D721Med (cell line): Measurements from ENCODE around the gene DKC1.
A peak's percentile ranks its signal among the peaks of the same experiment; 100 is the strongest.

Source experiments
- DNase-seq: peaks from one replicate; pipeline ENCODE4 v3.0.0; 2011; ENCODE audit warnings: low spot score; ENCODE audit not compliant: insufficient read length
- FAIRE-seq: peaks from 2 replicates; lab custom pipeline; 2011; peaks lifted over from hg19 to GRCh38; lab: Jason Lieb, UNC
- TF ChIP-seq, protein P1 (sequence below): IDR thresholded peaks from 2 replicates; pipeline ENCODE4 v1.5.1; 2012; ENCODE audit warnings: mild to moderate bottlenecking, control low read depth; ENCODE audit not compliant: insufficient read depth; ENCODE audit errors: missing control alignments

DKC1 gene

DNA sequence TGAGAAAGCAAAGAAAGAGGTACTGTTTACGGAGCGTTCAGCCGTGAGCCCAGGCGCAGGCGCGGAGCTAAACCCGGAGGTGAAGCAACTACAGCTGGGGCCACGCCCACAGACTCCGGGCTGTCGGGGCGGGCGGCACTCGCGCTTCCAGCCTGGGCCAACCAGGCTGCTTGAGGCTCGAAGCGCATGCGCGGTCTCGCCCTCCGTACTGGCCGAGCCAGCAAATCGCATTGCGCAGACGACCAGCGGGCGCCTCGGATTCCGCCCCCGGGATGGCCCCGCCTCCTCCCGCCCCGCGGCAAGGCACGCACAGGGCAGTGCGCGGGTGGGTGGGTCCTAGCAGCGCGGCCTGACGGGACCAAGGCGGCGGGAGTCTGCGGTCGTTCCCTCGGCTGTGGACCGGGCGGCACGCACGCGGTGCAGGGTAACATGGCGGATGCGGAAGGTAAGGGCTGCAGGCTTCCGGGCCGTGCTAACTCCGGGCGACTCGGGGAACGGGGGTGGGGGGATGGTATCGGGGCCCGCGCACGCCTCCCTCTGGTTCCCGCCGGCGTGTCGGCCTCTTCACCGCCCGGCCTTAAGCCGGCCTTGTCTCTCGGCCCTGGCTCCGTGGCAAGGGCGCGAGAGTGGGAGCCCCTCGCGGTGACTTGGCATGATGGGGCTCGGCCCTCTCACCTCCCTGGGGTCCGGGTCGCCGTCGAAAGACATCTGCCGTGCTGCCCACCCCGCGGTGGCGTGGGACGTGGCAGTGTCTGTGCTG, at the start of gene DKC1:
Gene DKC1, plus strand, starts transcription at position 328 of the 760 bp plus-strand sequence. Its CDS starts 102 bp downstream, at position 430.
- FAIRE-seq (no peak), DNase-seq (peak; percentile 26)
- TF ChIP-seq, protein P1, sequence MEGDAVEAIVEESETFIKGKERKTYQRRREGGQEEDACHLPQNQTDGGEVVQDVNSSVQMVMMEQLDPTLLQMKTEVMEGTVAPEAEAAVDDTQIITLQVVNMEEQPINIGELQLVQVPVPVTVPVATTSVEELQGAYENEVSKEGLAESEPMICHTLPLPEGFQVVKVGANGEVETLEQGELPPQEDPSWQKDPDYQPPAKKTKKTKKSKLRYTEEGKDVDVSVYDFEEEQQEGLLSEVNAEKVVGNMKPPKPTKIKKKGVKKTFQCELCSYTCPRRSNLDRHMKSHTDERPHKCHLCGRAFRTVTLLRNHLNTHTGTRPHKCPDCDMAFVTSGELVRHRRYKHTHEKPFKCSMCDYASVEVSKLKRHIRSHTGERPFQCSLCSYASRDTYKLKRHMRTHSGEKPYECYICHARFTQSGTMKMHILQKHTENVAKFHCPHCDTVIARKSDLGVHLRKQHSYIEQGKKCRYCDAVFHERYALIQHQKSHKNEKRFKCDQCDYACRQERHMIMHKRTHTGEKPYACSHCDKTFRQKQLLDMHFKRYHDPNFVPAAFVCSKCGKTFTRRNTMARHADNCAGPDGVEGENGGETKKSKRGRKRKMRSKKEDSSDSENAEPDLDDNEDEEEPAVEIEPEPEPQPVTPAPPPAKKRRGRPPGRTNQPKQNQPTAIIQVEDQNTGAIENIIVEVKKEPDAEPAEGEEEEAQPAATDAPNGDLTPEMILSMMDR, result no peak

DNA sequence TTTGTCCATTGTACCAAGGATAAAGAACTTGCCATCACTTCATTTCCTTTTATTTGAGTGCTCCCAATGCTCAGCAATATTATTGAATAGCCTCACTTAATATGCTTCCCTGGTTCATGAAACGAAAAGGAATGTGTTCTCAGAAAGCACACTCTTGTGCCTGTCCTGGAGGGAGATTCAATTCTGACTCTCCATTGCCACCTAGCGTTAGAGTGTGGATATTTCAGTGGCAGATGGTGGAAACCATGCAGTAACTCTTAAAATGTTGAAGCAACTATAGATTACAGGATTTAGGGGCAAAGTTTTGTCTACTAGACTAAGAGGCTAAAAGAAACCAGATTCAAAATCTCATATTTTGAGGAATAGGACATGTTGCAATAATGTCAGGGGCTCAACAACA, 47.7 kb upstream of the DKC1 start:
- peak; percentile 13 for DNase-seq
- no peak for FAIRE-seq
- TF ChIP-seq, protein P1, result peak; percentile 55

DNA sequence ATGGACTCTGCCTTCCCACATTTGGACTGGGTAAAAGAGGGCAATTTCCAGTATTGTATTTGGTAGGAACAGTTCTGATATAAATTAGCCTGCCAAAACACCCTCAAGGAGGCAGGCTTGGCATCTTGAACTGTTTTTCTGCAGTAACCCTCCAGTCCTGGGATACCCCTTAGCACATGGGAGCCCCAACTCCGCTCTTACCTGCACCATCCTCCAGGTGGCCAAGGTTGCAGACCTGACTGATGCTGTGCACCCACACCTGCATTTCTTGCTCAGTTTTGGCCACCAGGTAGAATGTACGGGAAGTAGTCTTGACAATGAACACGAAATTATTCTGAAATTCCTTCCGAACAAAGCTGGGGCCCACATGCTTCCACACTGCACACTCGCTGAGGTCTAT, 46.8 kb upstream of the DKC1 start:
- DNase-seq (no peak), FAIRE-seq (no peak)
- TF ChIP-seq, protein P1, result no peak

DNA sequence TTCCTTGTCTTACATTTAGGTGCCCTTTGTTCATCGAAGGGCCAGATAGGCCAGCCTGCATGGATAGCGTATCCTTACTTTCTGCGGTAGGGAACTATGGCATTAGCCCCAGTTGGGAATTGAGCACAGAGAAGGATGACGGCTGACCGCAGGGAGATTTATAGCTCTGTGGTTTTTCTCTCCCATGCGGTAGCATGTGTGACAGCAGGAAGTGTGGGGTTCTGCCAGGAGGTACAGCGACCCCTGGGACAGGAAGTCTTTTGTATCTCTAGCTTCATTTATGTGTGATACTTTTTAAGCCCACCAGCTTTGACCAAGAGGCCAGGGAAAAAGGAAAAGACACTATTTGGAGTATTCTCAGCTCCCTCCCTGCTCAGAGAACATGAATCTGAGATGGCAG, 44.8 kb upstream of the DKC1 start:
- TF ChIP-seq, protein P1, result no peak
- FAIRE-seq (no peak), DNase-seq (no peak)

DNA sequence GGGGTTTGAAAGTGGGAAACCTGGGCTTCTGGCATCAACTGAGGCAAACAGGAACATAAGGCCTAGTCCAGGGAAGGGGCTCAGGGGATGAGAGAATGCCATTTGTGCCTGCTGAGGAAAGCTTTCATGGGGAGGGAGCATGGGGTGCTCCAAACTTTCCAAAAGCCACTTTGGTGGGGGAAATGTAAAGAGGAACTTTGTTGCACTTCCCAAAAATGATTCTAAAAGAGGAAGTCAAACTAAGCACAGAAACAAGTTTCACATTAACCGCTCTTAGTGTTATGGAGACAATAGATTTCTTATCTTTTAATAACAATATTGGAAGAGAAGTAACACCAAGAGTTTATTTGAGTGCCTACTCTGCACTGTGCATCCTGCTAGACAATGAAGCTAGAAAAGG, 44.0 kb upstream of the DKC1 start:
- TF ChIP-seq, protein P1, result no peak
- no peak for DNase-seq
- FAIRE-seq, result no peak

DNA sequence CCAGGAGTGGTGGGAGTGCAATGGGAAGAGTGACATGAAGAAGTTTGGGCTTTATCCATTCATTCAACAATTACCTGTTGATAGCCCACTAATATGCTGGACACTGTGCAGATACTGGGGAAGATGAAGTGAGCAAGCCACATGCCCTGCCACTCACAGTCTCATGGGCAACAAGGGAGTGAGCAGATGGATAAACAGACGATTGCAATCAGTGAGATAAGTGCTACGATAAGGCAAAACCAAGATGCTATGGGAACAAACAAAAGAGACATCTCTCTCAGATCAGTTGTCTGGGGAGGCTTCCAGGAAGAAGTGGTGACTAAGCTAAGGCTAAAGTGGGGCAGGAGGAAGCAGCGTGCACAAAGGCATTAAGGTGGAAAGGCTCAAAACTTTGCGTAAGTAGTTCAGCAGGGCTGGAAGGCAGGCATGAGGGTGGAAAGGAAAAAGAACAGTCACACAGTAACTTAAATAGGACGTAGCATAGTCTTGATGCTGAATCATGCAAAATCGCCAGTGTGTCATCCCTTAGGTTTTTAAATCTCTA, 43.5 kb upstream of the DKC1 start:
- no peak for DNase-seq
- FAIRE-seq, result no peak
- TF ChIP-seq, protein P1, result no peak

DNA sequence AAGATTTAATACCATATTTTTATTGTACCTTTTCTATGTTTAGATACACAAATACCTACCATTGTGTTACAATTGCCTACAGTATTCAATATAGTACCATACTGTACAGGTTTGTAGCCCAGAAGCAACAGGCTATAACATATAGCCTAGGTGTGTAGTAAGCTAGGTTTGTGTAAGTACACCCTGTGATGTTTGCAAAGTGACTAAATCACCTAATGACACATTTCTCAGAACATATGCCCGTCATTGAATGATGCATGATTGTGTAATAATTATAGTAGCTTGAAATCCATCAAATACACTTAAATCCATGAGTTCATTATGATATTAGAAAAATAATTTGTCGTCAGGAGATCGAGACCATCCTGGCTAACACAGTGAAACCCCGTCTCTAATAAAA, 42.6 kb upstream of the DKC1 start:
- FAIRE-seq (no peak), DNase-seq (no peak)
- TF ChIP-seq, protein P1, result no peak
